Endothelial cell of umbilical vein (primary cell): ENCODE measurements around the gene PTGDR.

ENCODE experiments used
- CTCF ChIP-seq, 2 donors: IDR thresholded peaks; 1 replicate in 1 of 2; 2 replicates in 1 of 2; pipeline ENCODE4 v1.5.1; 2011; ENCODE audit warnings: low read length in 2 of 2, mild to moderate bottlenecking in 2 of 2, moderate library complexity in 2 of 2, control low read depth in 1 of 2, inconsistent platforms in 1 of 2, low read depth in 1 of 2; ENCODE audit not compliant: insufficient read depth in 1 of 2; ENCODE audit errors: extremely low read depth in 1 of 2
- FOS ChIP-seq: IDR thresholded peaks from 2 replicates; pipeline ENCODE4 v1.6.1; 2011; ENCODE audit warnings: mild to moderate bottlenecking, low read length, moderate library complexity, borderline replicate concordance; ENCODE audit not compliant: insufficient read depth
- POLR2A ChIP-seq: IDR thresholded peaks from 2 replicates; pipeline ENCODE4 v1.6.1; 2012; ENCODE audit warnings: low read depth, mild to moderate bottlenecking, control low read depth, low read length
- POLR2AphosphoS5 ChIP-seq: IDR thresholded peaks from 2 replicates; pipeline ENCODE4 v1.6.1; 2012; ENCODE audit warnings: low read depth, mild to moderate bottlenecking, control low read depth, low read length, moderate library complexity; ENCODE audit not compliant: insufficient read depth

DNA sequence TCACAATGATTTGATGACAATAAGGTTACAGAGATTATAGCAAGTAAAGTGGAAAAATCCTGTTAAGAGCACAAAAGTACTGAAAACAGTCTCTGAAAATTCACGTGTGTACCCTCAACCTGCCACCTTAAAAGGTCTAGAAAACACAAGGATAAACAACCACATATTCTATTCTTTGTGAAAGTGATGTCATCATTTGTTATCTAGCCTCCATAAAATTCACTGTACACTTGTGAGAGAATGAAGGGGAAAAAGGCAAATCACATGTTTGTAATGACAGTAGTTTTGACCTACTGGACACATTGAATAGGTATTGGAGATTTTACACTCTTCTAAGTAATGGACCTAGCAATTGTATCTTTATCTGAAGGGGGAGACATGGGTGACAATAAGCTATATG lies 4.0 kb downstream of the PTGDR start:
- TF ChIP-seq CTCF (IDR thresholded peaks at IDR 0.05; ENCODE audit: extremely low read depth in 1 of 2, insufficient read depth in 1 of 2, low read depth in 1 of 2, low read length in 2 of 2) (no peak), POLR2AphosphoS5 (no peak), FOS (no peak), POLR2A (no peak)
